Endodermal cell (in vitro differentiated cells): Measurements from ENCODE around the gene PRDM12. TPM values are rescaled to one million over a fixed set of nuclear protein-coding genes. Genes with fewer than 3 reads are reported as not detected.

ENCODE experiments used
- DNase-seq: peaks from one replicate; pipeline ENCODE4 v3.0.0-alpha.2; 2017
- H3K27ac ChIP-seq: 2 replicates; pipeline ENCODE4 v1.5.1; 2013; ENCODE audit warnings: mild to moderate bottlenecking, low read depth, low read length, moderate library complexity
- H3K27me3 ChIP-seq: 2 replicates; pipeline ENCODE4 v1.6.1; 2013; ENCODE audit warnings: mild to moderate bottlenecking, low read length, moderate library complexity; ENCODE audit not compliant: insufficient read depth, control insufficient read depth, poor library complexity, severe bottlenecking
- H3K36me3 ChIP-seq: 2 replicates; pipeline ENCODE4 v1.7.0; 2013; ENCODE audit warnings: mild to moderate bottlenecking, low read length, moderate library complexity; ENCODE audit not compliant: control insufficient read depth, insufficient read depth
- H3K4me1 ChIP-seq: one replicate; pipeline ENCODE4 v1.7.0; 2013; ENCODE audit warnings: low read length; ENCODE audit not compliant: control insufficient read depth, insufficient read depth
- H3K4me3 ChIP-seq: 2 replicates; pipeline ENCODE4 v1.5.1; 2013; ENCODE audit warnings: mild to moderate bottlenecking, low read length, moderate library complexity
- H3K9ac ChIP-seq: 2 replicates; pipeline ENCODE4 v1.6.1; 2013; ENCODE audit warnings: mild to moderate bottlenecking, low read length, moderate library complexity; ENCODE audit not compliant: poor library complexity, severe bottlenecking; ENCODE audit errors: extremely low read depth
- H3K9me3 ChIP-seq: 2 replicates; pipeline ENCODE4 v1.6.1; 2013; ENCODE audit warnings: mild to moderate bottlenecking, low read length, moderate library complexity; ENCODE audit not compliant: control insufficient read depth
- H3K27ac Mint-ChIP-seq: 2 replicates; pipeline ENCODE4 v1.8.0; 2020; ENCODE audit warnings: mixed read lengths
- H3K27me3 Mint-ChIP-seq: 2 replicates; pipeline ENCODE4 v1.8.0; 2021; ENCODE audit warnings: mild to moderate bottlenecking, mixed read lengths; ENCODE audit not compliant: insufficient read depth
- H3K36me3 Mint-ChIP-seq: 2 replicates; pipeline ENCODE4 v1.8.0; 2020; ENCODE audit warnings: low read depth, mixed read lengths
- H3K4me1 Mint-ChIP-seq: 2 replicates; pipeline ENCODE4 v1.8.0; 2020; ENCODE audit warnings: mixed read lengths
- H3K4me3 Mint-ChIP-seq: 2 replicates; pipeline ENCODE4 v1.8.0; 2020; ENCODE audit warnings: mild to moderate bottlenecking, moderate library complexity, mixed read lengths
- H3K9me3 Mint-ChIP-seq: 2 replicates; pipeline ENCODE4 v1.8.0; 2020; ENCODE audit warnings: mild to moderate bottlenecking, mixed read lengths
- CTCF ChIP-seq: fragments of 200-600 bp; sonication (generic); conservative IDR thresholded peaks from 2 replicates; pipeline ENCODE4 v1.5.0; 2021; ENCODE audit warnings: antibody characterized with exemption, mild to moderate bottlenecking
- WGBS, 2 experiments: methylation state at CpG; one replicate each; pipeline versions ENCODE4 v1.1.5 to v1.1.7; 2013; ENCODE audit warnings: missing lambda C conversion rate in 2 of 2, mixed read lengths in 1 of 2; ENCODE audit not compliant: insufficient coverage in 1 of 2, insufficient read length in 1 of 2; 5-methylcytosine and 5-hydroxymethylcytosine counted together
- total RNA-seq, 2 donors: library from RNA; stranded (reverse); fragmentation: NEBNext Ultra II Directional in 1 of 2; extraction: Animal tissue kit (Norgen Biotek cat#: 25700) in 1 of 2; gene quantifications; 2 replicates in 1 of 2; 3 replicates in 1 of 2; pipeline ENCODE4 v1.2.1, GENCODE V29; 2021

The PRDM12 gene
- total RNA-seq, 2 donors from 2014 or later, result not detected

GRCh38 chr9:130658893-130659698 is 5.3 kb upstream of the PRDM12 start:
- no peak for DNase-seq
- no peak overlapping the region for H3K4me3 Mint-ChIP-seq

GRCh38 chr9:130659699-130660248 is 4.6 kb upstream of the PRDM12 start:
- H3K4me1 Mint-ChIP-seq, result no peaks in the 10 kb centered on the region
- Histone ChIP-seq H3K9me3 (no peaks in the 10 kb centered on the region), H3K4me1 (no peaks in the 10 kb centered on the region), H3K36me3 (no peaks in the 10 kb centered on the region), H3K27me3 (peaks cover 100% of the 10 kb centered on the region), H3K9ac (no peak overlapping the region), H3K4me3 (no peak overlapping the region), H3K27ac (no peak overlapping the region)
- DNase-seq, result peak; percentile 77
- H3K27me3 Mint-ChIP-seq, result peaks cover 99% of the 10 kb centered on the region
- H3K27ac Mint-ChIP-seq, result no peak overlapping the region
- peaks cover 13% of the 10 kb centered on the region for H3K9me3 Mint-ChIP-seq
- TF ChIP-seq CTCF, result no peak
- peak overlapping the region; percentile 38 for H3K4me3 Mint-ChIP-seq
- H3K36me3 Mint-ChIP-seq, result peaks cover 4% of the 10 kb centered on the region
- WGBS, 2 experiments, result 1 to 3% methylated on average over 22 to 58 of the region's 58 CpGs

More at GRCh38 chr9:130658893-130659698, 5.3 kb upstream of the PRDM12 start:
- Mint-ChIP-seq H3K27me3 (peaks cover 97% of the 10 kb centered on the region), H3K4me1 (no peaks in the 10 kb centered on the region), H3K36me3 (peaks cover 4% of the 10 kb centered on the region), H3K27ac (no peak overlapping the region), H3K9me3 (peaks cover 13% of the 10 kb centered on the region)
- H3K27me3 ChIP-seq, result peaks cover 97% of the 10 kb centered on the region
- TF ChIP-seq CTCF, result no peak
- WGBS, 2 experiments, result 16 to 24% methylated on average over 16 to 52 of the region's 52 CpGs
- no peak overlapping the region for H3K9ac ChIP-seq
- no peaks in the 10 kb centered on the region for H3K9me3 ChIP-seq
- no peak overlapping the region for H3K27ac ChIP-seq
- H3K4me3 ChIP-seq, result no peak overlapping the region
- H3K4me1 ChIP-seq, result no peaks in the 10 kb centered on the region
- H3K36me3 ChIP-seq, result no peaks in the 10 kb centered on the region

GRCh38 chr9:130660326-130660682 is 4.1 kb upstream of the PRDM12 start:
- Histone ChIP-seq H3K4me3 (no peak overlapping the region), H3K9ac (no peak overlapping the region), H3K27me3 (peaks cover 100% of the 10 kb centered on the region), H3K27ac (no peak overlapping the region), H3K4me1 (no peaks in the 10 kb centered on the region), H3K36me3 (no peaks in the 10 kb centered on the region), H3K9me3 (no peaks in the 10 kb centered on the region)
- Mint-ChIP-seq H3K27ac (no peak overlapping the region), H3K27me3 (peaks cover 99% of the 10 kb centered on the region), H3K4me1 (peaks cover under 1% of the 10 kb centered on the region), H3K36me3 (peaks cover 4% of the 10 kb centered on the region), H3K9me3 (peaks cover 13% of the 10 kb centered on the region), H3K4me3 (peak overlapping the region; percentile 38)
- no peak for TF ChIP-seq CTCF
- WGBS, 2 experiments, result 1 to 2% methylated on average over 25 to 33 of the region's 33 CpGs
- DNase-seq, result no peak
